Neuron (in vitro differentiated cells): Measurements from ENCODE around the gene TAGLN2.

ENCODE experiments used
- H2AFZ ChIP-seq: one replicate; pipeline ENCODE4 v1.6.1; 2013; ENCODE audit warnings: low read depth, mild to moderate bottlenecking, inconsistent platforms, low read length, moderate library complexity
- H3K27me3 ChIP-seq: one replicate; pipeline ENCODE4 v1.6.1; 2013; ENCODE audit warnings: low read length; ENCODE audit not compliant: insufficient read depth
- H3K36me3 ChIP-seq: one replicate; pipeline ENCODE4 v1.6.1; 2013; ENCODE audit warnings: low read length; ENCODE audit not compliant: insufficient read depth
- H3K4me1 ChIP-seq: one replicate; pipeline ENCODE4 v1.6.1; 2013; ENCODE audit warnings: low read length; ENCODE audit not compliant: insufficient read depth
- H3K4me3 ChIP-seq: 2 replicates; pipeline ENCODE4 v1.5.1; 2013; ENCODE audit warnings: mild to moderate bottlenecking, low read length, moderate library complexity
- H3K9me3 ChIP-seq: one replicate; pipeline ENCODE4 v1.6.1; 2013; ENCODE audit warnings: low read length

The TAGLN2 gene

DNA sequence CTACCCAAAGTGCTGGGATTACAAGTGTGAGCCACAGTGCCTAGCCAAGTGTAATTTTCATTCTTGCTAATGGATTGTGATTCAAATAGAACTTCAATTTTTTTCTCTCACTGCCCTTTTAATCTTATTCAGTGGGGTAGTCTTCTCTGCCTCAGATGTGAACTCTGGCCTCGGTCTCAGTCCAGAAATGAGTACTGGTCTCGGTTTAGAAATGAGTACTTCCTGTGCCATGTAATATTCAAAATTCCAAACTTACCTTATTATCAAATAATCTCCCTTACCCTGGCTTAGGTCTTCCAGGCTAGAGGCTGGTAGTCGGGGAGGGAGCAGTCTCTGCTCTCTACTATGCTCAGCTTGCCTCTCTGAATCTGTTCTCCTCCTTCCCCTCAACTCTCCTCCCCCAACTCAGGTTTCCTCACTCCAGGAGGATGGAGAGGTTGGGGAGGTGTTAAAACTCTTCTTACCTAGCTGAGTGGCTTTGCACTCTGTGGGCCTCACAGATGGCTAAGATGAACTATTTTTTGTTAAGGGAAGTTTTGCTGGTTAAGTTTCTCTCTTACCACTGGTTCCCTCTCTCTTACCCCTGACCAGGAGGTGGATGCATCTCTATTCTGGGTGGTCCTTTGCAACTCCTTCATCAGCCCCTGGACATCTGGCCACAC, 33.5 kb upstream of the TAGLN2 start:
- Histone ChIP-seq H3K9me3 (no peaks in the 10 kb centered on the region), H3K4me1 (no peaks in the 10 kb centered on the region), H3K36me3 (no peaks in the 10 kb centered on the region), H2AFZ (no peak overlapping the region), H3K27me3 (peaks cover 27% of the 10 kb centered on the region), H3K4me3 (no peak overlapping the region)

DNA sequence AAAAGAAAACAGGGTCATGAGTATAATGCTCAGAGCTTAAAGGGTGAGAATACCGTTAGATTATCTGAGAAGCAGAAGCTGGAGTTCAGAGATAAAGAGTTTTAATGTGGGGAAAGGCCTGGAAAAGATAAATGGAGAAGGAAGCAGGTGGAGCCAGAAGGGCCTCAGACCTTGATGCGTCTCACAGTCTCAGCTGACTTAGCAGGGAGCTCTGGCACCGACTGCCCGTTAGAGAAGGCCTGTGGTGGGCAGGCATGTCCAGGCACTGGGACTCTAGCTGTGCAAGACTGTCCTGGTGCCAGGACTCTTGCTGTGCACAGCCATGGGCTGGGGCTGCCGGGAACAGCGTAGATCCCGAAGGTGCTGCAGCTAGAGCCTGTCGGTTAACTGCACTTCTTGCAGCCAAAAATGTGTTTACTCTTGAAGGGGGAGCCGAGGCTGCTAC, 32.5 kb upstream of the TAGLN2 start:
- Histone ChIP-seq H3K36me3 (no peaks in the 10 kb centered on the region), H3K4me3 (no peak overlapping the region), H3K4me1 (no peaks in the 10 kb centered on the region), H3K9me3 (no peaks in the 10 kb centered on the region), H2AFZ (no peak overlapping the region), H3K27me3 (peaks cover 23% of the 10 kb centered on the region)

- Histone ChIP-seq H3K27me3 (peaks cover 29% of the 10 kb centered on the region), H3K36me3 (no peaks in the 10 kb centered on the region), H2AFZ (no peak overlapping the region), H3K9me3 (no peaks in the 10 kb centered on the region), H3K4me3 (no peak overlapping the region), H3K4me1 (no peaks in the 10 kb centered on the region)
Measured at GRCh38 chr1:159955456-159955855, 30.1 kb upstream of the TAGLN2 start.

- H3K4me3 ChIP-seq = no peak within 1 kb of the TSS
- H2AFZ ChIP-seq = no peak within 1 kb of the TSS
- H3K9me3 ChIP-seq = no peaks in the 10 kb centered on the region
- H3K36me3 ChIP-seq = no peaks in the 10 kb centered on the region
- H3K27me3 ChIP-seq = peaks cover 38% of the 10 kb centered on the region
- no peaks in the 10 kb centered on the region for H3K4me1 ChIP-seq
Measured at GRCh38 chr1:159953536-159954515, 28.5 kb upstream of the TAGLN2 start, which contains the start of gene SLAMF9. Gene SLAMF9, minus strand, starts transcription at chr1:159954237. Its CDS starts 100 bp downstream, at chr1:159954137.

DNA sequence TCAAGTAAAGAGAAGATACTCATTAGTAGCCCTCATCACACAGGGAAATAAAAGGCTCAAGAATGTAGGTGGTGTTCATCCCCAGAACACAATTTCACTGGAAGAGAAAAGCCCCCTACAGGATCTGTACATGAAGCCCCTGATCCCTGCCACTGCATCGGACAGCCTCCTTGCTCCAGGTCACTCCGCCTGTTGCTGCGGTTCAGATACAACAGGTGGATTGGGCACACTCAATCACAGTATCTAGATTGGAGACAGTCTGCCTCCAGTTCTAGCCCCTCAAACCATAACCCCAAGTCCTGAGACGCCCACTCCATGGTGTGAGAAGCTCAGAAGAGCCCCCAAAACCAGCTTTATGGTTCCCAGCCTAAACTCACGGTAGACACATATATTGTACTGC, 27.6 kb upstream of the TAGLN2 start:
- no peak overlapping the region for H3K4me3 ChIP-seq
- no peak overlapping the region for H2AFZ ChIP-seq
- H3K9me3 ChIP-seq = no peaks in the 10 kb centered on the region
- no peaks in the 10 kb centered on the region for H3K36me3 ChIP-seq
- H3K27me3 ChIP-seq = peaks cover 43% of the 10 kb centered on the region
- H3K4me1 ChIP-seq = no peaks in the 10 kb centered on the region

DNA sequence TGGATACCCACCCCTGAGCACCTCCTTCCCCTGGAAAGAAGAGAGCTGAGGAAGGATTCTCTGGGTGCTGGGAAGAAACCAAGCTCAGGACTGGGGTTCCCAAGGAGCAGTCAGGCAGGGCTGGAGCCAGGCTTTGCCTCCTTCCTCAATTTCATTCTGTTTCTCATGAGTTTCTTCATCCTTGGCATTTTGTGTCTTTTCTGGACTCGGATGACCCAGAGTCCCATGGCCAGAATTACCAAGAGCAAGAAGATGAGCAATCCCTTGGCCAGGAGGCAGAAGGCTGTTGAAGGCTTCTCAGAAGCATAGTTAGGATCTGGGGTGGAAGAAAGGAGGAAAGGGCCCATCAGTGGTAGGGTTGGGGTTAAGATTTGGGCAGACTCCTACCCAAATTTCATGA, 26.2 kb upstream of the TAGLN2 start:
- H3K9me3 ChIP-seq = no peaks in the 10 kb centered on the region
- H3K27me3 ChIP-seq = peaks cover 45% of the 10 kb centered on the region

GRCh38 chr1:159951016-159951415, 25.7 kb upstream of the TAGLN2 start:
- Histone ChIP-seq H3K27me3 (peaks cover 47% of the 10 kb centered on the region), H3K9me3 (no peaks in the 10 kb centered on the region), H3K4me3 (no peak overlapping the region), H3K36me3 (no peaks in the 10 kb centered on the region), H3K4me1 (no peaks in the 10 kb centered on the region), H2AFZ (no peak overlapping the region)

More for the DNA sequence above, 26.2 kb upstream of the TAGLN2 start:
- H3K36me3 ChIP-seq = no peaks in the 10 kb centered on the region
- H3K4me3 ChIP-seq = no peak overlapping the region
- no peaks in the 10 kb centered on the region for H3K4me1 ChIP-seq
- no peak overlapping the region for H2AFZ ChIP-seq

- Histone ChIP-seq H2AFZ (no peak overlapping the region), H3K4me1 (peaks cover under 1% of the 10 kb centered on the region), H3K9me3 (no peaks in the 10 kb centered on the region), H3K36me3 (no peaks in the 10 kb centered on the region), H3K4me3 (no peak overlapping the region), H3K27me3 (peaks cover 47% of the 10 kb centered on the region)
Measured at GRCh38 chr1:159949981-159950381, 24.7 kb upstream of the TAGLN2 start.

- no peak overlapping the region for H3K4me3 ChIP-seq
- no peaks in the 10 kb centered on the region for H3K36me3 ChIP-seq
- H2AFZ ChIP-seq = no peak overlapping the region
- H3K4me1 ChIP-seq = peaks cover 8% of the 10 kb centered on the region
- H3K9me3 ChIP-seq = no peaks in the 10 kb centered on the region
- peaks cover 46% of the 10 kb centered on the region for H3K27me3 ChIP-seq
Measured at GRCh38 chr1:159949123-159949522, 23.8 kb upstream of the TAGLN2 start.

GRCh38 chr1:159947942-159948341, 22.6 kb upstream of the TAGLN2 start:
- Histone ChIP-seq H2AFZ (no peak overlapping the region), H3K9me3 (no peaks in the 10 kb centered on the region), H3K36me3 (no peaks in the 10 kb centered on the region), H3K4me3 (no peak overlapping the region), H3K4me1 (peaks cover 17% of the 10 kb centered on the region), H3K27me3 (peaks cover 42% of the 10 kb centered on the region)

GRCh38 chr1:159946242-159947187, 21.2 kb upstream of the TAGLN2 start:
- Histone ChIP-seq H3K4me1 (peaks cover 32% of the 10 kb centered on the region), H2AFZ (peak overlapping the region; percentile 93), H3K9me3 (no peaks in the 10 kb centered on the region), H3K36me3 (no peaks in the 10 kb centered on the region), H3K4me3 (peak overlapping the region; percentile 74), H3K27me3 (peaks cover 34% of the 10 kb centered on the region)

- H3K4me1 ChIP-seq = peaks cover 40% of the 10 kb centered on the region
- peak within 1 kb of the TSS; percentile 74 for H3K4me3 ChIP-seq
- H3K36me3 ChIP-seq = no peaks in the 10 kb centered on the region
- no peaks in the 10 kb centered on the region for H3K9me3 ChIP-seq
- peak within 1 kb of the TSS; percentile 93 for H2AFZ ChIP-seq
- peaks cover 29% of the 10 kb centered on the region for H3K27me3 ChIP-seq
Measured at GRCh38 chr1:159945483-159946241, 20.4 kb upstream of the TAGLN2 start, which contains the start of gene IGSF9. Gene IGSF9, minus strand, starts transcription at chr1:159945613. Its CDS starts 2,159 bp downstream, at chr1:159943454.
